ENCODE measurements around the gene ZNF492. TPM values are rescaled to one million over a fixed set of nuclear protein-coding genes. Genes with fewer than 3 reads are reported as not detected.

ZNF492 gene
- total RNA-seq, 1 experiment from 2014 or later = not detected

- Histone ChIP-seq H4K20me1 (ENCODE audit: control insufficient read depth, insufficient read depth, insufficient read length) (no peaks in the 10 kb centered on the region), H3K14ac (ENCODE audit: insufficient read depth, low read length) (no peak overlapping the region), H3K4me1 (ENCODE audit: insufficient read depth, low read length) (no peaks in the 10 kb centered on the region), H2BK5ac (ENCODE audit: insufficient read length, low read length) (no peak overlapping the region), H4K8ac (replicated peaks; ENCODE audit: insufficient read length, low read depth, low read length) (no peak overlapping the region), H3T11ph (ENCODE audit: low read length) (no peak overlapping the region), H3K18ac (ENCODE audit: insufficient read length, low read depth, low read length) (no peak overlapping the region), H4K91ac (ENCODE audit: insufficient read length, low read depth, low read length) (no peak overlapping the region), H2BK120ac (ENCODE audit: low read depth, low read length, poor library complexity, severe bottlenecking) (no peak overlapping the region), H3K27me3 (ENCODE audit: insufficient read depth, low read length) (no peaks in the 10 kb centered on the region), H2AFZ (ENCODE audit: low read length) (no peak overlapping the region), H3K9me3 (ENCODE audit: control insufficient read depth, low read depth, low read length) (peaks cover 100% of the 10 kb centered on the region), H3K23ac (ENCODE audit: insufficient read length, low read depth, low read length) (no peak overlapping the region), H3K4ac (ENCODE audit: low read depth, low read length) (no peak overlapping the region), H3K79me2 (ENCODE audit: insufficient read depth, low read length) (no peaks in the 10 kb centered on the region), H2AK5ac (ENCODE audit: insufficient read length, low read length) (no peak overlapping the region), H3K79me1 (ENCODE audit: insufficient read depth, low read depth, low read length, poor library complexity, severe bottlenecking) (no peaks in the 10 kb centered on the region), H3K23me2 (ENCODE audit: insufficient read length, low read depth, low read length, poor library complexity, severe bottlenecking) (no peaks in the 10 kb centered on the region), H4K5ac (ENCODE audit: insufficient read length, low read depth, low read length) (no peak overlapping the region), H3K56ac (ENCODE audit: insufficient read length, low read depth, low read length) (no peak overlapping the region), H2BK20ac (ENCODE audit: low read depth, low read length, poor library complexity, severe bottlenecking) (no peak overlapping the region), H3K4me2 (ENCODE audit: insufficient read depth, insufficient read length, low read length) (no peak overlapping the region), H2BK15ac (ENCODE audit: low read depth, low read length) (no peak overlapping the region), H2BK12ac (ENCODE audit: insufficient read length, low read depth, low read length) (no peak overlapping the region), H3K9ac (ENCODE audit: extremely low read depth, insufficient read length, low read length) (no peak overlapping the region), H3K27ac (ENCODE audit: insufficient read length, low read depth, low read length) (no peak overlapping the region)
- DNase-seq = no peak
- peaks cover 3% of the 10 kb centered on the region for H3K27me3 Mint-ChIP-seq (ENCODE audit: low read depth)
- no CpG with 5 or more reads among the region's 12 CpGs for WGBS (ENCODE audit: extremely low coverage, insufficient read length, low lambda C conversion rate)
- no peaks in the 10 kb centered on the region for H3K4me1 Mint-ChIP-seq
- H3K36me3 Mint-ChIP-seq (ENCODE audit: insufficient read depth in 1 of 3, low read depth in 3 of 3) = peaks cover 22 to 45% (median 26%) of the 10 kb centered on the region in 3 experiments
- TF ChIP-seq CTCF (conservative IDR thresholded peaks at IDR 0.05) = no peak
- H3K27ac Mint-ChIP-seq = no peak overlapping the region
- no peak overlapping the region; a peak in 1 of 5 replicates for H3K4me3 Mint-ChIP-seq
- H3K9me3 Mint-ChIP-seq = peaks cover 94% of the 10 kb centered on the region in 2 experiments
Observed at GRCh38 chr19:22605275-22606211, 28.6 kb upstream of the ZNF492 start.
